Vagina (tissue), 2 donors: ENCODE results near the gene IPO4.

Source experiments
- CTCF ChIP-seq, 3 experiments: fragments of 450-650 bp in 2 of 3; fragments of 200-600 bp in 1 of 3; sonication (generic) in 1 of 3; IDR thresholded peaks; one replicate each; pipeline ENCODE4 v1.5.1; 2017 to 2019; ENCODE audit warnings: antibody characterized with exemption in 3 of 3, mild to moderate bottlenecking in 2 of 3, moderate library complexity in 2 of 3
- POLR2A ChIP-seq, 2 donors: fragments of 450-650 bp; IDR thresholded peaks; one replicate each; pipeline ENCODE4 v1.6.1; 2017; ENCODE audit warnings: antibody characterized with exemption in 2 of 2, mild to moderate bottlenecking in 2 of 2, moderate library complexity in 2 of 2

GRCh38 chr14:24135584-24135833 is 53.1 kb downstream of the IPO4 start:
- TF ChIP-seq CTCF (IDR thresholded peaks at IDR 0.05) (no peak), POLR2A (IDR thresholded peaks at IDR 0.05) (no peak)
